Activated CD4-positive, alpha-beta T cell treated with anti-CD3 and anti-CD28 coated beads, Interleukin-2, amount 10 ng/mL, durations not matched to agents 24 days and 14 days (primary cell): ENCODE results near the gene SERPINB8. TPM values are rescaled to one million over a fixed set of nuclear protein-coding genes. Genes with fewer than 3 reads are reported as not detected.

ENCODE experiments used
- DNase-seq: peaks from one replicate; pipeline ENCODE4 v3.0.0; 2022
- H3K27ac Mint-ChIP-seq: one replicate; pipeline ENCODE4 v1.8.0; 2022; ENCODE audit warnings: mild to moderate bottlenecking, mixed read lengths
- H3K27me3 Mint-ChIP-seq: one replicate; pipeline ENCODE4 v1.8.0; 2022; ENCODE audit warnings: mixed read lengths
- H3K36me3 Mint-ChIP-seq: one replicate; pipeline ENCODE4 v1.8.0; 2022; ENCODE audit warnings: low read depth, mild to moderate bottlenecking, mixed read lengths
- H3K4me1 Mint-ChIP-seq: one replicate; pipeline ENCODE4 v1.8.0; 2021; ENCODE audit warnings: mixed read lengths
- H3K4me3 Mint-ChIP-seq: one replicate; pipeline ENCODE4 v1.8.0; 2022; ENCODE audit warnings: mild to moderate bottlenecking, moderate library complexity, mixed read lengths
- H3K9me3 Mint-ChIP-seq: one replicate; pipeline ENCODE4 v1.8.0; 2021; ENCODE audit warnings: mixed read lengths
- intact Hi-C: fragments of 100-400 bp; cut with micrococcal nuclease; formaldehyde crosslinking; loops from one replicate; pipeline ENCODE4 v1.15.1; 2023
- total RNA-seq: library from RNA; stranded (reverse); gene quantifications from 2 replicates; pipeline ENCODE4 v1.2.3, GENCODE V29; 2022

The SERPINB8 gene
- total RNA-seq, 1 donor from 2014 or later: 22.0 TPM

DNA sequence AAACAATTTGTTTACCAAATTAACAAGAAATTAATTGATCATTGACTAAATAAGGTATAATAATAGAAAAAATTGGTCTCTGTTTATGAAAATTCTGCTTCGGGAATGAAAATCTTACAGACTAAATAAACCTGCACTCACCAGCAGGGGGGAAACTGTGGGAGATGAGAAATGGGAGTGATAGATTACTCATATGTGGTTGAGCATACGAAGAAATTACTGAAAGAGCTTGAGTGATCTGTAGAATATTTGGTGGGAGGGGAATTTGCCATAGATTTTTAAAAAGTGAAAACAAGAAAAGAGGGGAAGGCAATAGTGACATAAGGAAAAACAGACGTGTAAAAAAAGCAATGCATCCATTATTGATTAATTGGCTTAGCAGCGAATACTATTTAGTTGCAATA, 18.6 kb upstream of the SERPINB8 start:
- intact Hi-C loops: loop anchor here (1.0 to 2.0 kb wide), 3 partner anchors 11 to 1107 kb away; partner anchors contain the start of gene SERPINB8
- Mint-ChIP-seq H3K36me3 (peaks cover 21% of the 10 kb centered on the region), H3K4me1 (peaks cover 39% of the 10 kb centered on the region), H3K4me3 (peak overlapping the region; percentile 27), H3K27me3 (peaks cover under 1% of the 10 kb centered on the region), H3K9me3 (peaks cover 4% of the 10 kb centered on the region), H3K27ac (peak overlapping the region; percentile 72)
- DNase-seq: no peak

DNA sequence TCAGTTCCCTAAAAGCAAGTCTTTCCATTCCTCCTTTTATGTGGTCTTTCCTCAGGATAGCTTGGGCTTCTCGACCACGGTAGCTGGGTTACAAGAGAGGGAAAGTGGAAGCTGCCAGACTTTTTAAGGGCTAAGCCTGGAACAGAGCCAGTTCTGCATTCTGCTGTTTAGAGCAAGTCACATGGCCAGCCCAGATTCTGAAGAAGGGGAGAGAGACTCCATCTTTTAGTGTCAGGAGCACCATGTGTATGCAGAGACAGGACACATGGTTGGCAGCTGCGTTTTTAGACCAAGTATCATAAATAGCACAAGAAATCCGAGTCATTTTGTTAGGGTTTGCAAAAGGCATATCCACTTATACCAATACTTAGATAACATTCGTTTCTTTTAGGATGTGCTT, 16.1 kb upstream of the SERPINB8 start:
- DNase-seq: no peak
- peaks cover 30% of the 10 kb centered on the region for H3K4me1 Mint-ChIP-seq
- peaks cover 29% of the 10 kb centered on the region for H3K36me3 Mint-ChIP-seq
- H3K27ac Mint-ChIP-seq: no peak overlapping the region
- intact Hi-C loops: no loop called here
- H3K4me3 Mint-ChIP-seq: no peak overlapping the region
- no peaks in the 10 kb centered on the region for H3K27me3 Mint-ChIP-seq
- H3K9me3 Mint-ChIP-seq: peaks cover 4% of the 10 kb centered on the region

DNA sequence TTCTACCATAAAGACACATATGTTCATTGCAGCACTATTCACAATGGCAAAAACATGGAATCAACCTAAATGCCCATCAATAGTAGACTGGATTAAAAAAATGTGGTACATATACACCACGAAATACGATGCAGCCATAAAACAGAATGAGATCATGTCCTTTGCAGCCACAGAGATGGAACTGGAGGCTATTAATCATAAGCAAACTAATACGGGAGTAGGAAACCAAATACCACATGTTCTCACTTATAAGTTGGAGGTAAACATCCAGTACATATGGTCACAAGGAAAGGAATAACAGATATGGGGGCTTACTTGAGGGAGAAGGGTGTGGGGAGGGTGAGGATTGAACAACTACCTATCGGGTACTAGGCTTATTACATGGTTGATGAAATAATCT, 13.1 kb upstream of the SERPINB8 start:
- Mint-ChIP-seq H3K27me3 (no peaks in the 10 kb centered on the region), H3K36me3 (peaks cover 29% of the 10 kb centered on the region), H3K4me1 (peaks cover 18% of the 10 kb centered on the region), H3K4me3 (no peak overlapping the region), H3K9me3 (no peaks in the 10 kb centered on the region), H3K27ac (no peak overlapping the region)
- intact Hi-C loops: no loop called here
- DNase-seq: no peak

DNA sequence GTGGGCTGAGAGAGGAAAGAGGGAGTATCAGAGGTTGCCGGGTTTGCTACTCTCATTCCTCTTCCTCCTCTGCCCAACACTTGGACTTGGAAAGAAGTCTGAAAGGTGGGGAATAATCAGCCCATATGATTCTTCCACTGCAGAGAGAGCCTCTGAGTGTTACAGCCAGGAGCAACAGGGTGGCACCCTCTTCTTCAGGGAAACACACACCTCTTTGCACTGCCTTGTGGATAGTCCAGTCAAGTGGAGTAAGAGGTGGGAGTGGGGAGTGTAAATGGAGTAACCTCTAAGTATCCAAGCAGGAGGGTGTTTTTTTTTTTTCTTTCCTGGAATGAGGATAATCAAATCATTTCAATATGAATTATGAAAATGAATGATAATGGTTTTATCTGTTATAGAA, 9.0 kb upstream of the SERPINB8 start:
- no peak overlapping the region for H3K4me3 Mint-ChIP-seq
- no peaks in the 10 kb centered on the region for H3K9me3 Mint-ChIP-seq
- no peak for DNase-seq
- H3K27me3 Mint-ChIP-seq: no peaks in the 10 kb centered on the region
- intact Hi-C loops: no loop called here
- H3K4me1 Mint-ChIP-seq: peaks cover 20% of the 10 kb centered on the region
- H3K36me3 Mint-ChIP-seq: peaks cover 14% of the 10 kb centered on the region
- no peak overlapping the region for H3K27ac Mint-ChIP-seq

DNA sequence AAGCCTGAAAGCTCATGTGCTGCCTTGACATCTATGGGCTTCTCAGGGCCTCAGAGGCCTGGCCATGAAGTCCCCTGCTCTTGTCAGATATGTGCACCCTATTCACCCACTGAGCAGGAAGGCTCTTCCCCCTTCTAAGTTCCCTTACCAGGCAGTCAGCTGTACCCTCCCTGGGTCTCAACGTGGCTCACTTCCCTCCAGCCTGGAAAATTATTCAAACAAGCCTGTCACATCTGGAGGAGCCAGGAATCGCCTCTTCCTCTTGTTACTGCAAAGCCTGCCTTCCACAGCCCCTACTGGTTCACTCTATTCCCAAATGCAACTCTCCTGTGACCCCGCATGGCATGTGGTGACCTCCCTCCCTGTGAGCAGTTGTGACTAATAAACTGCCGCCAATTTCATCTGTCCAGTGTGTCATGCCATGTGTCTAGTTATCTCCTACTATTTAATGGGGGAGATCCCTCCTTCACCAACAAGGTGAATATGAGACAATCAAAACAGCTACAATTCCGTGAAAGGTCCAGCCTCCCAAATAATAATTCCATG, 8.4 kb upstream of the SERPINB8 start:
- DNase-seq: no peak
- intact Hi-C loops: no loop called here
- no peak overlapping the region for H3K4me3 Mint-ChIP-seq
- H3K9me3 Mint-ChIP-seq: no peaks in the 10 kb centered on the region
- no peak overlapping the region for H3K27ac Mint-ChIP-seq
- no peaks in the 10 kb centered on the region for H3K27me3 Mint-ChIP-seq
- H3K36me3 Mint-ChIP-seq: peaks cover 13% of the 10 kb centered on the region
- peaks cover 20% of the 10 kb centered on the region for H3K4me1 Mint-ChIP-seq

DNA sequence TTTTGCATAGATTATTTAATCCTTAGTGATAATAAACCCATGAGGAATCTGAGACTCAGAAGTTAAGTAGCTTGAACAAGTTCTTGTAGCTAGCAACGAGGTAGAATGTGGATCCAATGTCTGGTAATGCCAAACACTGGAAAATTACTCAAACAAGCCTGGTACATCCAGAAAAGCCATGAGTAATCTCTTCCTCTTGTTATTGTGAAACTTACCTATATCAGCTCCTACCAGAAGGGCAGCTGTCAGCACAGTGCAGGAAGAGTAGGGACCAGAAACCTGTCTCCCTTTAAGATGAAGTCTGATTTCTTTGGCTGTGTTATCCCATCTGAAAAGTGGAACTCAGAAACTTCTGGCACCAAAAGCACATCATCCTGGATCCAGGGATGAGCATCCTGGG, 7.7 kb upstream of the SERPINB8 start:
- H3K4me1 Mint-ChIP-seq: peaks cover 15% of the 10 kb centered on the region
- no peak for DNase-seq
- intact Hi-C loops: loop anchor here (1.0 kb wide), 1 partner anchor 11 kb away; no protein-coding TSS in a partner anchor

DNA sequence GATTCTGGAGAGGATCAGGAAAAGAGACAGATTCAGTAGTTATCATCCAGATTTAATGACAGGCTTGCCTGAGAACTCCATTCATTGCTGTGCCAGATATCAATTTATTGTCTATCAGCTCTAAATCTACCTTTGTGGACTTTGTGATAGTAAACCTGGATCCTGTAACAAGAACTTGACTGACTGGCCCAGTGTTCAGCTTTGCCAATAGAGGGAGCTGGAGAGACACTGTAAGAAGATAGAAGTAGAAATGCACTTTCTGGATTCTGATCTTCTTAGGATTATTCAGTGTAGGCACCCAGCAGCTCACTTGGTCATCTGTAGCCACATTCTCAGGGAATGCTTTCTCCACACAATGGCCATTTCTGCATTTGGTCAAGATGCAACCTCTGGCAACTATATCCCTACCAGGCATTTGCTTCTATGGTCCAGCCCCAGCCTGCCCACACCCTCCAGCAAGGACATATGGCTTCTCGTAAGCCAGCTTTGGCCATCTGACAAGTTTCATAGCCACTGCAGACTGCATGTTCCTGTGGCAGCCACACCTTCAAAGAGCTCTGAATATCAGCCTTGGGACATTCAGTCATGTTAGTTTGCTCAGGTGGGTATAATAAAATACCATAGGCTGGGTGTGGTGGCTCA, 6.1 kb upstream of the SERPINB8 start:
- H3K27me3 Mint-ChIP-seq: no peaks in the 10 kb centered on the region
- peaks cover 16% of the 10 kb centered on the region for H3K4me1 Mint-ChIP-seq
- no peak overlapping the region for H3K4me3 Mint-ChIP-seq
- no peak overlapping the region for H3K27ac Mint-ChIP-seq
- H3K36me3 Mint-ChIP-seq: peaks cover 11% of the 10 kb centered on the region
- DNase-seq: peak; percentile 81
- H3K9me3 Mint-ChIP-seq: no peaks in the 10 kb centered on the region
- intact Hi-C loops: loop anchor here (1.0 kb wide), 3 partner anchors 12 to 32 kb away; no protein-coding TSS in a partner anchor

More for the DNA sequence above, 7.7 kb upstream of the SERPINB8 start:
- Mint-ChIP-seq H3K4me3 (no peak overlapping the region), H3K9me3 (no peaks in the 10 kb centered on the region), H3K36me3 (peaks cover 13% of the 10 kb centered on the region), H3K27me3 (no peaks in the 10 kb centered on the region), H3K27ac (peak overlapping the region; percentile 7)

DNA sequence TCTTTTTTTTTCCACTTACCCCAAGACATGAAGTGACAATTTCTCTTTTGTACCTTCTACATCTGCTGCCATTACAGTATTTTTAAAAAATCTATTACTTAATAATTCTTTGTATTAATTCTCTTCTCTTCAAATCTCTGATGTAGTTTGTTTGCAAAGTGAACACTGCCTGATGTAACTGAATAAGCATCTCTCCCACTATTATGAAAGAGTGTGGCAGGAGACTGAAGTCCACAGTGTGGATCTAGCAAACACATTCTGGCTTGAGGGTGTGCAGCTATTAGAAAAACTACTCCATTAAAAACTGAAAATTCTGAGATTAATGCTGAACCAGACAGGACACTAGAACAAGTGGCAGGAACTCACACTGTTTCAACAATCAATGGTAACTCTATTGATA, 5.0 kb upstream of the SERPINB8 start:
- Mint-ChIP-seq H3K4me3 (no peak overlapping the region), H3K36me3 (peaks cover 21% of the 10 kb centered on the region)

DNA sequence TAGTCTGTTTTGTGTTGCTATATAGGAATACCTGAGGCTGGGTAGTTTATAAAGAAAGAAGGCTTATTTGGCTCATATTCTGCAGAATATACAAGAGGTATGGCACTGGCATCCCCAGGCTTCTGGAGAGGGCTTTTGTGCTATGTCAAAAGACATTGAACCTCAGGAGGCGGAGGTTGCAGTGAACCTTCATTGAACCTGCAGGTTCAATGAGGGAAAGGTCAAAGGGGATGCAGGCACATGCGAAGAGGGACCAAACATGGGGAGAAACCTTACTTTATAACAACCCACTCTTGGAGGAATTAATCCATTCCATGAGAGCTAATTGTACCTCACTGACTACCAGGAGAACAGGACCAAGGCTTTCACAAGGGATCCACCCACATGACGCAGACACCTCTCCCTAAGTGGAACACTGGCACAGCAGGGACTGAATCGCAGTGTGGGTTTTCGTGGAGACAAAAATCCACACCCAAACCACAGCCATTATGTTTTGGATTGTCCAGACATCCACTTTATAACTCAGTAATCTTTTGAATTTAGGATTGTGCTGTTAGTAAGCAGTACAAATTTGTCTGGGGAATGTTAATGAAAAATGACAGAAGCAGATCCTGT, 4.1 kb upstream of the SERPINB8 start:
- H3K4me1 Mint-ChIP-seq: peaks cover 30% of the 10 kb centered on the region
- H3K36me3 Mint-ChIP-seq: peaks cover 23% of the 10 kb centered on the region
- intact Hi-C loops: no loop called here
- no peaks in the 10 kb centered on the region for H3K9me3 Mint-ChIP-seq
- H3K27ac Mint-ChIP-seq: no peak overlapping the region
- H3K4me3 Mint-ChIP-seq: no peak overlapping the region
- H3K27me3 Mint-ChIP-seq: no peaks in the 10 kb centered on the region
- no peak for DNase-seq

More for the DNA sequence above, 5.0 kb upstream of the SERPINB8 start:
- Mint-ChIP-seq H3K9me3 (no peaks in the 10 kb centered on the region), H3K27me3 (no peaks in the 10 kb centered on the region), H3K27ac (no peak overlapping the region), H3K4me1 (peaks cover 25% of the 10 kb centered on the region)
- intact Hi-C loops: no loop called here
- no peak for DNase-seq

DNA sequence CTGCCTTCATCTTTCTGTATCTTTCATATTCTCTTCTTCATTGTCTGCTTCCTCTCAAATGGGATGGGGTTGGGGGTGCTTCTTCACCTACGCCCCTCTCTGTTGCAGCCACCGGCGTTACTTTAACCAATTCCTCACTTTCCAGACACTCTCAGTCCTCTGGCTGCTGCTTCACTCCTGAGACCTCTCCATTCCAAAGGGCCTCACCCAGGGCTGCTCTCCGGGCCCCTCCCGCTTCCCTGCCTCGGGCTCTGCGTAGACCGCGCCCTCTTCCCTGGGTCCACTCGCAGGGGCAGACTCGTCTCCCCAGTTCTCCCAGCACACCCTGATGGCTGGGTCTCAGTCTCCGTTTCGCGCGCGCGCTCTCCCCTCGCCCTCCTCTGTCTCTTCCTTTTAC, 926 bp downstream of the SERPINB8 start:
- no peak for DNase-seq
- Mint-ChIP-seq H3K27ac (peak overlapping the region; percentile 92), H3K4me3 (peak overlapping the region; percentile 93), H3K9me3 (no peaks in the 10 kb centered on the region), H3K36me3 (peaks cover 19% of the 10 kb centered on the region), H3K27me3 (no peaks in the 10 kb centered on the region), H3K4me1 (peaks cover 37% of the 10 kb centered on the region)
- intact Hi-C loops: loop anchor here (1.0 to 5.0 kb wide), 4 partner anchors 20 to 549 kb away; partner anchors contain the start of gene VPS4B

DNA sequence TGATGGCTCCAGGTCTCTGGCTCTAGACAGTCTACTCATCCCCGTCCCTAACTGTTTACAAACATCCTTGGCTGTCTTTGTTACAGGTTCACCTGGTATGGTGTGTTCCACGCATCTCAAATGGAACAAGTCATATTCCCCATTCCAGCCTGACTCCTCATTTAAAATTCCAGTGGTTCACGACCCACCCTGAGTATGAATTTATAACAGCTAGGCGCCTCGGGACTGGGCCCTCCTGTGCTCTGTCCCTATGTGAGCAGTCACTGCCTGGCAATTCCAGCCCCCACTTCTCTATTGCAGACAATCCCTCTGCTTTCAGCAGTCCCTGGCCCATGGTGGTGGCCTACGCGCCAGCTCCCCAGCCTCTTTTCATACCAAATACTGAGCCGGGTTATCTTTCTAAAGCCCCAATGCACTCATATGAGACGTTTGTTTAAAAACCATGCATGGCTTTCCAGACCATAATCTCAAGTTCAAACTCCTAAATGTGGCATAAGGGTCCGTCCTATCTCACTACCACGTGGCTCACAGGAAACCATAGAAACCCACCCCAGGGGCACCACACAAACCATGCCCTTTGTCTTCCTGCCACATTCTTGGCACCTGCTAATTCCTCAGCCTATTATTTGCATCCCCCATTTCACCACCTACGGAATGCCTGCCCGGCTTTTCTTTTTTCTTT, 1.6 kb downstream of the SERPINB8 start:
- intact Hi-C loops: loop anchor here (2.0 to 5.0 kb wide), 2 partner anchors 23 to 34 kb away; no protein-coding TSS in a partner anchor
- H3K9me3 Mint-ChIP-seq: no peaks in the 10 kb centered on the region
- DNase-seq: peak; percentile 58
- peaks cover 19% of the 10 kb centered on the region for H3K36me3 Mint-ChIP-seq
- H3K4me3 Mint-ChIP-seq: peak overlapping the region; percentile 93
- H3K27ac Mint-ChIP-seq: peak overlapping the region; percentile 92
- peaks cover 37% of the 10 kb centered on the region for H3K4me1 Mint-ChIP-seq
- no peaks in the 10 kb centered on the region for H3K27me3 Mint-ChIP-seq

DNA sequence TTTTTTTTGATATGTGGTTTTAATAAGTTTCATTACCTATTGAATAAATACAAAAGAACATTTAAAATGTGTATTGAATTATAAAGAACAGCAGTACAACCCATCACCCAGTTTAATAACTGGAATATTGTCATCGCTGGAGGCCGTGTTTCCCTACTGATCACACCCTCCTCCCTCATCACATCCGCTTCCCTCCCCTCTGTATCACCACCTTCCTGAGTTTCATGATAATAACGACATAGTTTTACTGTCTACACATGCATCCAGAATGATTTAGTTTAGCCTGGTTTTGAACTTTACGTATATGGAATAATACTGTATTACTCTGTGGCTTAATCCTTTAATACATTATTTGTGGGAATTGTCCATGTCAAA, 2.1 kb downstream of the SERPINB8 start:
- intact Hi-C loops: loop anchor here (5.0 kb wide), 1 partner anchor 35 kb away; no protein-coding TSS in a partner anchor
- Mint-ChIP-seq H3K36me3 (peaks cover 16% of the 10 kb centered on the region), H3K27me3 (no peaks in the 10 kb centered on the region), H3K4me3 (peak overlapping the region; percentile 24), H3K4me1 (peaks cover 37% of the 10 kb centered on the region), H3K27ac (peak overlapping the region; percentile 51), H3K9me3 (no peaks in the 10 kb centered on the region)
- no peak for DNase-seq

DNA sequence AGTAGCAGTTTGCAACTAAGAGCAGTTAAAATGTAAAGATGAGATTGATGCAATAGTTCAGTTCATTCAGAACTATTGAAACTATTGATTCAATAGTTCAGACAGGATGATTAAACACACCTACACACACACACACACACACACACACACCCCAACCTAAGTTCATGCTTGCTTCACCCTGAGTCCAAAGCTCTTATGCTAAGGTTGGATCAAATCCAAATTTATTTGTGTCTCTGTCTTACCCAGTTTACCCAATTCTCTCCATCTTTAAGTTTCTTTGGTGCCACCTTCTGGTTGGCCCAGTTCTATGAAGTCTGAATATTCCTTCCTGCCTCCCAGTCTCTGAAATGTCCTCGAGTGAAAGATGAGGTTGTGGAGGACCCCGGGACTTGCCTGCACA, 5.1 kb downstream of the SERPINB8 start:
- intact Hi-C loops: loop anchor here (1.0 to 5.0 kb wide), 2 partner anchors 12 to 38 kb away; no protein-coding TSS in a partner anchor
- no peaks in the 10 kb centered on the region for H3K27me3 Mint-ChIP-seq
- H3K27ac Mint-ChIP-seq: no peak overlapping the region
- H3K4me1 Mint-ChIP-seq: peaks cover 34% of the 10 kb centered on the region
- DNase-seq: peak; percentile 73
- no peak overlapping the region for H3K4me3 Mint-ChIP-seq
- no peaks in the 10 kb centered on the region for H3K9me3 Mint-ChIP-seq
- H3K36me3 Mint-ChIP-seq: peaks cover 3% of the 10 kb centered on the region
